ENCODE results near the gene METAP1.
"Not testable (repeated sequence)": the region's sequence is repeated elsewhere in the genome, so short reads cannot be mapped to it uniquely, and the experiment has no call there.

The METAP1 gene

GRCh38 chr4:99100876-99101275 lies 105.4 kb downstream of the METAP1 start:
- H4K20me1 ChIP-seq (ENCODE audit: control insufficient read depth, insufficient read depth, low read depth, low read length) = no peaks in the 10 kb centered on the region
- TF ChIP-seq CTCF (IDR thresholded peaks at IDR 0.05; ENCODE audit: low read depth, low read length, poor library complexity, severe bottlenecking) (no peak), EZH2phosphoT487 (IDR thresholded peaks at IDR 0.05; ENCODE audit: borderline replicate concordance, low read length) (no peak)
- no peaks in the 10 kb centered on the region for H3K79me2 ChIP-seq (ENCODE audit: control insufficient read depth, low read length)
- no peaks in the 10 kb centered on the region for H3F3A ChIP-seq (ENCODE audit: control insufficient read depth, insufficient read depth)
- H3K4me1 ChIP-seq (ENCODE audit: control insufficient read depth, low read length) = no peaks in the 10 kb centered on the region
- no peak overlapping the region for H3K4me3 ChIP-seq (ENCODE audit: low read length)
- H3K27ac ChIP-seq (ENCODE audit: low read depth, low read length) = no peak overlapping the region
- H3K27me3 ChIP-seq (ENCODE audit: control insufficient read depth, low read length) = no peaks in the 10 kb centered on the region
- no peaks in the 10 kb centered on the region for H3K9me3 ChIP-seq (ENCODE audit: control insufficient read depth, insufficient read depth, low read length)
- no peaks in the 10 kb centered on the region for H3K9me2 ChIP-seq (replicated peaks; ENCODE audit: control insufficient read depth, low read length)
- no peaks in the 10 kb centered on the region for H3K36me3 ChIP-seq (ENCODE audit: control insufficient read depth, low read length)
- no peak overlapping the region for H3K4me2 ChIP-seq (ENCODE audit: low read length)

GRCh38 chr4:99102634-99103033 lies 107.1 kb downstream of the METAP1 start:
- Histone ChIP-seq H3K9me2 (replicated peaks; ENCODE audit: control insufficient read depth, low read length) (no peaks in the 10 kb centered on the region), H3K4me2 (ENCODE audit: low read length) (no peak overlapping the region)
- TF ChIP-seq CTCF (IDR thresholded peaks at IDR 0.05; ENCODE audit: low read depth, low read length, poor library complexity, severe bottlenecking) = no peak

GRCh38 chr4:99103166-99103565 lies 107.6 kb downstream of the METAP1 start:
- Histone ChIP-seq H3K9me2 (replicated peaks; ENCODE audit: control insufficient read depth, low read length) (no peaks in the 10 kb centered on the region), H4K20me1 (ENCODE audit: control insufficient read depth, insufficient read depth, low read depth, low read length) (no peaks in the 10 kb centered on the region), H3K36me3 (ENCODE audit: control insufficient read depth, low read length) (no peaks in the 10 kb centered on the region), H3K27me3 (ENCODE audit: control insufficient read depth, low read length) (no peaks in the 10 kb centered on the region), H3K4me1 (ENCODE audit: control insufficient read depth, low read length) (no peaks in the 10 kb centered on the region), H3K27ac (ENCODE audit: low read depth, low read length) (no peak overlapping the region), H3K79me2 (ENCODE audit: control insufficient read depth, low read length) (no peaks in the 10 kb centered on the region), H3K9me3 (ENCODE audit: control insufficient read depth, insufficient read depth, low read length) (no peaks in the 10 kb centered on the region), H3F3A (ENCODE audit: control insufficient read depth, insufficient read depth) (no peaks in the 10 kb centered on the region), H3K4me2 (ENCODE audit: low read length) (no peak overlapping the region), H3K4me3 (ENCODE audit: low read length) (no peak overlapping the region)
- TF ChIP-seq EZH2phosphoT487 (IDR thresholded peaks at IDR 0.05; ENCODE audit: borderline replicate concordance, low read length) (no peak), CTCF (IDR thresholded peaks at IDR 0.05; ENCODE audit: low read depth, low read length, poor library complexity, severe bottlenecking) (no peak)

More at GRCh38 chr4:99102634-99103033, 107.1 kb downstream of the METAP1 start:
- H3K27ac ChIP-seq (ENCODE audit: low read depth, low read length) = no peak overlapping the region
- no peak overlapping the region for H3K4me3 ChIP-seq (ENCODE audit: low read length)
- H4K20me1 ChIP-seq (ENCODE audit: control insufficient read depth, insufficient read depth, low read depth, low read length) = no peaks in the 10 kb centered on the region
- H3F3A ChIP-seq (ENCODE audit: control insufficient read depth, insufficient read depth) = no peaks in the 10 kb centered on the region
- no peaks in the 10 kb centered on the region for H3K4me1 ChIP-seq (ENCODE audit: control insufficient read depth, low read length)
- no peaks in the 10 kb centered on the region for H3K9me3 ChIP-seq (ENCODE audit: control insufficient read depth, insufficient read depth, low read length)
- no peaks in the 10 kb centered on the region for H3K79me2 ChIP-seq (ENCODE audit: control insufficient read depth, low read length)
- H3K27me3 ChIP-seq (ENCODE audit: control insufficient read depth, low read length) = no peaks in the 10 kb centered on the region
- no peaks in the 10 kb centered on the region for H3K36me3 ChIP-seq (ENCODE audit: control insufficient read depth, low read length)

- no peaks in the 10 kb centered on the region for H3K9me3 ChIP-seq (ENCODE audit: control insufficient read depth, insufficient read depth, low read length)
- no peaks in the 10 kb centered on the region for H3K27me3 ChIP-seq (ENCODE audit: control insufficient read depth, low read length)
- H3K27ac ChIP-seq (ENCODE audit: low read depth, low read length) = no peak overlapping the region
- TF ChIP-seq CTCF (IDR thresholded peaks at IDR 0.05; ENCODE audit: low read depth, low read length, poor library complexity, severe bottlenecking) (no peak), EZH2phosphoT487 (IDR thresholded peaks at IDR 0.05; ENCODE audit: borderline replicate concordance, low read length) (no peak)
- no peak overlapping the region for H3K4me2 ChIP-seq (ENCODE audit: low read length)
- no peaks in the 10 kb centered on the region for H3F3A ChIP-seq (ENCODE audit: control insufficient read depth, insufficient read depth)
- H4K20me1 ChIP-seq (ENCODE audit: control insufficient read depth, insufficient read depth, low read depth, low read length) = no peaks in the 10 kb centered on the region
- H3K79me2 ChIP-seq (ENCODE audit: control insufficient read depth, low read length) = no peaks in the 10 kb centered on the region
- H3K4me3 ChIP-seq (ENCODE audit: low read length) = no peak overlapping the region
- H3K9me2 ChIP-seq (replicated peaks; ENCODE audit: control insufficient read depth, low read length) = no peaks in the 10 kb centered on the region
- no peaks in the 10 kb centered on the region for H3K36me3 ChIP-seq (ENCODE audit: control insufficient read depth, low read length)
- H3K4me1 ChIP-seq (ENCODE audit: control insufficient read depth, low read length) = no peaks in the 10 kb centered on the region
Observed at GRCh38 chr4:99104153-99104552, 108.6 kb downstream of the METAP1 start.

- not testable (repeated sequence) for H3K79me2 ChIP-seq (ENCODE audit: control insufficient read depth, low read length); H3K27me3 ChIP-seq (ENCODE audit: control insufficient read depth, low read length); H3K4me1 ChIP-seq (ENCODE audit: control insufficient read depth, low read length); H3K36me3 ChIP-seq (ENCODE audit: control insufficient read depth, low read length); H3K4me3 ChIP-seq (ENCODE audit: low read length); H3K4me2 ChIP-seq (ENCODE audit: low read length); H3K27ac ChIP-seq (ENCODE audit: low read depth, low read length); H3F3A ChIP-seq (ENCODE audit: control insufficient read depth, insufficient read depth); H3K9me3 ChIP-seq (ENCODE audit: control insufficient read depth, insufficient read depth, low read length); H4K20me1 ChIP-seq (ENCODE audit: control insufficient read depth, insufficient read depth, low read depth, low read length); H3K9me2 ChIP-seq (replicated peaks; ENCODE audit: control insufficient read depth, low read length)
Observed at GRCh38 chr4:99109286-99109685, 113.8 kb downstream of the METAP1 start.

Measured in DOHH2 (cell line).